ENCODE results near the gene CDHR5.
"Not testable (repeated sequence)": the region's sequence is repeated elsewhere in the genome, so short reads cannot be mapped to it uniquely, and the experiment has no call there.

Gene CDHR5

GRCh38 chr11:650482-650881 lies 25.7 kb upstream of the CDHR5 start:
- no peak overlapping the region for H3K9ac ChIP-seq (ENCODE audit: low read depth, low read length)
- no peak overlapping the region for H3K4me3 ChIP-seq (ENCODE audit: low read depth in 1 of 2, low read length in 2 of 2)
- H3K27ac ChIP-seq (ENCODE audit: low read length), result no peak overlapping the region
- H3K4me2 ChIP-seq (ENCODE audit: insufficient read depth, low read length), result no peak overlapping the region
- H3K4me1 ChIP-seq (ENCODE audit: insufficient read depth, low read length), result no peaks in the 10 kb centered on the region
- peaks cover 69% of the 10 kb centered on the region for H3K36me3 ChIP-seq (ENCODE audit: insufficient read depth, low read length)
- H3K27me3 ChIP-seq (ENCODE audit: insufficient read depth, low read length, poor library complexity), result no peaks in the 10 kb centered on the region
- H2AFZ ChIP-seq (ENCODE audit: low read depth, low read length), result no peak overlapping the region
- no peaks in the 10 kb centered on the region for H3K9me3 ChIP-seq (ENCODE audit: insufficient read depth, low read length, severe bottlenecking)
- DNase-seq (no peak), ATAC-seq (ENCODE audit: insufficient read depth, low read depth) (no peak)
- no peaks in the 10 kb centered on the region for H4K20me1 ChIP-seq (ENCODE audit: insufficient read depth, low read length)
- TF ChIP-seq, protein P1, sequence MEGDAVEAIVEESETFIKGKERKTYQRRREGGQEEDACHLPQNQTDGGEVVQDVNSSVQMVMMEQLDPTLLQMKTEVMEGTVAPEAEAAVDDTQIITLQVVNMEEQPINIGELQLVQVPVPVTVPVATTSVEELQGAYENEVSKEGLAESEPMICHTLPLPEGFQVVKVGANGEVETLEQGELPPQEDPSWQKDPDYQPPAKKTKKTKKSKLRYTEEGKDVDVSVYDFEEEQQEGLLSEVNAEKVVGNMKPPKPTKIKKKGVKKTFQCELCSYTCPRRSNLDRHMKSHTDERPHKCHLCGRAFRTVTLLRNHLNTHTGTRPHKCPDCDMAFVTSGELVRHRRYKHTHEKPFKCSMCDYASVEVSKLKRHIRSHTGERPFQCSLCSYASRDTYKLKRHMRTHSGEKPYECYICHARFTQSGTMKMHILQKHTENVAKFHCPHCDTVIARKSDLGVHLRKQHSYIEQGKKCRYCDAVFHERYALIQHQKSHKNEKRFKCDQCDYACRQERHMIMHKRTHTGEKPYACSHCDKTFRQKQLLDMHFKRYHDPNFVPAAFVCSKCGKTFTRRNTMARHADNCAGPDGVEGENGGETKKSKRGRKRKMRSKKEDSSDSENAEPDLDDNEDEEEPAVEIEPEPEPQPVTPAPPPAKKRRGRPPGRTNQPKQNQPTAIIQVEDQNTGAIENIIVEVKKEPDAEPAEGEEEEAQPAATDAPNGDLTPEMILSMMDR (IDR thresholded peaks at IDR 0.05; ENCODE audit: borderline replicate concordance, extremely low read depth, low read length, poor library complexity, severe bottlenecking), result no peak
- TF ChIP-seq EZH2 (IDR thresholded peaks at IDR 0.05; ENCODE audit: borderline replicate concordance, low read depth, low read length, severe bottlenecking), result no peak
- no peaks in the 10 kb centered on the region for H3K79me2 ChIP-seq (ENCODE audit: insufficient read depth, low read length)

- DNase-seq; H3K9ac ChIP-seq (ENCODE audit: low read depth, low read length); H3K27me3 ChIP-seq (ENCODE audit: insufficient read depth, low read length, poor library complexity); H2AFZ ChIP-seq (ENCODE audit: low read depth, low read length); H4K20me1 ChIP-seq (ENCODE audit: insufficient read depth, low read length); H3K4me3 ChIP-seq (ENCODE audit: low read depth in 1 of 2, low read length in 2 of 2); H3K79me2 ChIP-seq (ENCODE audit: insufficient read depth, low read length); H3K27ac ChIP-seq (ENCODE audit: low read length); ATAC-seq (ENCODE audit: insufficient read depth, low read depth); H3K4me1 ChIP-seq (ENCODE audit: insufficient read depth, low read length); H3K4me2 ChIP-seq (ENCODE audit: insufficient read depth, low read length); H3K9me3 ChIP-seq (ENCODE audit: insufficient read depth, low read length, severe bottlenecking): not testable (repeated sequence)
- peaks cover 66% of the 10 kb centered on the region for H3K36me3 ChIP-seq (ENCODE audit: insufficient read depth, low read length)
Observed at GRCh38 chr11:647672-648158, 23.0 kb upstream of the CDHR5 start.

DNA sequence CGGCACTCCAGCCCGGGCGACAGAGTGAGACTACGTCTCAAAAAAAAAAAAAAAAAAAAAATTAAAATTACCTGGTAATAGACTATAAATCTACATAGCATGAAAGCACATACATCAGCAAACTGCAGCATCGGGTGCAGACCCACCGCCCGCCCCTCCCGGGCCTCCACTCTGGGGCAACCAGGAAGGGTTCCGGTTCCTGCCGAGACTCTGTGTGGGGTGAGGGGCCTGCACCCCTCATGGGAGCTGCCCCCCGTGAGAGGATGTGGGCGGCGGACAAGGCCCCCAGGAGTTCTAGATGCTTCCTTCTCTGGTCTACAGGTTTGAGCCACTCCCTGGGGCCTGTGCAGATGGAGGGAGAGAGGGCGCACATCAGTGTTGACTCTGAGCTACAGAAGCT lies 21.5 kb upstream of the CDHR5 start:
- H3K36me3 ChIP-seq (ENCODE audit: insufficient read depth, low read length), result peaks cover 71% of the 10 kb centered on the region
- H3K79me2 ChIP-seq (ENCODE audit: insufficient read depth, low read length), result no peaks in the 10 kb centered on the region
- H3K9ac ChIP-seq (ENCODE audit: low read depth, low read length), result no peak overlapping the region

GRCh38 chr11:645536-645935 lies 20.8 kb upstream of the CDHR5 start:
- H4K20me1 ChIP-seq (ENCODE audit: insufficient read depth, low read length), result peaks cover 22% of the 10 kb centered on the region
- peaks cover 70% of the 10 kb centered on the region for H3K36me3 ChIP-seq (ENCODE audit: insufficient read depth, low read length)
- DNase-seq (no peak), ATAC-seq (ENCODE audit: insufficient read depth, low read depth) (no peak)
- H3K4me2 ChIP-seq (ENCODE audit: insufficient read depth, low read length), result no peak overlapping the region
- H3K4me1 ChIP-seq (ENCODE audit: insufficient read depth, low read length), result no peaks in the 10 kb centered on the region
- H2AFZ ChIP-seq (ENCODE audit: low read depth, low read length), result no peak overlapping the region
- no peaks in the 10 kb centered on the region for H3K79me2 ChIP-seq (ENCODE audit: insufficient read depth, low read length)
- H3K4me3 ChIP-seq (ENCODE audit: low read depth in 1 of 2, low read length in 2 of 2), result no peak overlapping the region
- no peak overlapping the region for H3K27ac ChIP-seq (ENCODE audit: low read length)
- TF ChIP-seq, protein P1 (IDR thresholded peaks at IDR 0.05; ENCODE audit: borderline replicate concordance, extremely low read depth, low read length, poor library complexity, severe bottlenecking), result no peak
- TF ChIP-seq EZH2 (IDR thresholded peaks at IDR 0.05; ENCODE audit: borderline replicate concordance, low read depth, low read length, severe bottlenecking), result no peak
- H3K9me3 ChIP-seq (ENCODE audit: insufficient read depth, low read length, severe bottlenecking), result no peaks in the 10 kb centered on the region
- H3K9ac ChIP-seq (ENCODE audit: low read depth, low read length), result no peak overlapping the region
- H3K27me3 ChIP-seq (ENCODE audit: insufficient read depth, low read length, poor library complexity), result no peaks in the 10 kb centered on the region

More for the DNA sequence above, 21.5 kb upstream of the CDHR5 start:
- Histone ChIP-seq H3K27ac (ENCODE audit: low read length) (no peak overlapping the region), H3K4me1 (ENCODE audit: insufficient read depth, low read length) (no peaks in the 10 kb centered on the region), H3K4me3 (ENCODE audit: low read depth in 1 of 2, low read length in 2 of 2) (no peak overlapping the region), H4K20me1 (ENCODE audit: insufficient read depth, low read length) (peaks cover 16% of the 10 kb centered on the region), H3K27me3 (ENCODE audit: insufficient read depth, low read length, poor library complexity) (no peaks in the 10 kb centered on the region), H3K4me2 (ENCODE audit: insufficient read depth, low read length) (no peak overlapping the region), H2AFZ (ENCODE audit: low read depth, low read length) (no peak overlapping the region), H3K9me3 (ENCODE audit: insufficient read depth, low read length, severe bottlenecking) (no peaks in the 10 kb centered on the region)
- ATAC-seq (ENCODE audit: insufficient read depth, low read depth) (no peak), DNase-seq (no peak)
- no peak for TF ChIP-seq EZH2 (IDR thresholded peaks at IDR 0.05; ENCODE audit: borderline replicate concordance, low read depth, low read length, severe bottlenecking)
- TF ChIP-seq, protein P1 (IDR thresholded peaks at IDR 0.05; ENCODE audit: borderline replicate concordance, extremely low read depth, low read length, poor library complexity, severe bottlenecking), result no peak
